GM06990 (cell line): ENCODE measurements around the gene ARHGAP15.

Source experiments
- DNase-seq: peaks from one replicate; pipeline ENCODE4 v3.0.0-alpha.2; 2011; ENCODE audit not compliant: insufficient read length; ENCODE audit errors: extremely low read depth
- H3K27me3 ChIP-seq: replicated peaks from 2 replicates; pipeline ENCODE4 v1.6.0; 2011; ENCODE audit warnings: low read length; ENCODE audit not compliant: control insufficient read depth, insufficient read depth
- H3K36me3 ChIP-seq: 2 replicates; pipeline ENCODE4 v1.5.1; 2011; ENCODE audit warnings: low read length; ENCODE audit not compliant: control insufficient read depth, insufficient read depth
- H3K4me3 ChIP-seq: replicated peaks from 2 replicates; pipeline ENCODE4 v1.5.1; 2011; ENCODE audit warnings: low read depth, mild to moderate bottlenecking, control low read depth, low read length
- TF ChIP-seq, protein P1 (sequence below): IDR thresholded peaks from 2 replicates; pipeline ENCODE4 v1.5.1; 2011; ENCODE audit warnings: low read length, control low read depth, mild to moderate bottlenecking, inconsistent platforms; ENCODE audit not compliant: insufficient read depth, poor library complexity, severe bottlenecking

Gene ARHGAP15

DNA sequence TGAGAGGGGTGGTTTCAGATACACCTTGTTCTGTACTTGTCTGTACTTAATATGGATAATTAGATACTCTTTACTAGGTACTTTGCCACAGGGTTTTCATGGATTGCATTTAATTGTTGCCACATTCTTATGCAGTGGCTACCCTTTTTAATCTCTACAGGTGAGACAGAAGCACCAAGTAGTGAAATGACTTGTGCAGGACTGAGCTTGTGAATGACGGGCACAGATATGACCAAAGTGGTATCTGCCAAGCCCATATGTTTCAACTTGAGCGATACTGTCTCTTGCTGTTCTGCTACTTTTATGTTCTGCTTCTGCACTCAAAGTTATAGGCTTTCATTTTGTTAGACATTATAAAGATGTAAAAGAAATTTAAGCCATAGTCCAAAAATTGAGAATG lies 288.2 kb downstream of the ARHGAP15 start:
- H3K27me3 ChIP-seq = no peaks in the 10 kb centered on the region
- TF ChIP-seq, protein P1, sequence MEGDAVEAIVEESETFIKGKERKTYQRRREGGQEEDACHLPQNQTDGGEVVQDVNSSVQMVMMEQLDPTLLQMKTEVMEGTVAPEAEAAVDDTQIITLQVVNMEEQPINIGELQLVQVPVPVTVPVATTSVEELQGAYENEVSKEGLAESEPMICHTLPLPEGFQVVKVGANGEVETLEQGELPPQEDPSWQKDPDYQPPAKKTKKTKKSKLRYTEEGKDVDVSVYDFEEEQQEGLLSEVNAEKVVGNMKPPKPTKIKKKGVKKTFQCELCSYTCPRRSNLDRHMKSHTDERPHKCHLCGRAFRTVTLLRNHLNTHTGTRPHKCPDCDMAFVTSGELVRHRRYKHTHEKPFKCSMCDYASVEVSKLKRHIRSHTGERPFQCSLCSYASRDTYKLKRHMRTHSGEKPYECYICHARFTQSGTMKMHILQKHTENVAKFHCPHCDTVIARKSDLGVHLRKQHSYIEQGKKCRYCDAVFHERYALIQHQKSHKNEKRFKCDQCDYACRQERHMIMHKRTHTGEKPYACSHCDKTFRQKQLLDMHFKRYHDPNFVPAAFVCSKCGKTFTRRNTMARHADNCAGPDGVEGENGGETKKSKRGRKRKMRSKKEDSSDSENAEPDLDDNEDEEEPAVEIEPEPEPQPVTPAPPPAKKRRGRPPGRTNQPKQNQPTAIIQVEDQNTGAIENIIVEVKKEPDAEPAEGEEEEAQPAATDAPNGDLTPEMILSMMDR = no peak
- H3K4me3 ChIP-seq = no peak overlapping the region
- H3K36me3 ChIP-seq = no peaks in the 10 kb centered on the region
- no peak for DNase-seq

- Histone ChIP-seq H3K4me3 (no peak overlapping the region), H3K27me3 (no peaks in the 10 kb centered on the region), H3K36me3 (no peaks in the 10 kb centered on the region)
- no peak for DNase-seq
- TF ChIP-seq, protein P1 = no peak
Measured at GRCh38 chr2:143420313-143420712, 291.1 kb downstream of the ARHGAP15 start.

- DNase-seq = no peak
- Histone ChIP-seq H3K27me3 (no peaks in the 10 kb centered on the region), H3K36me3 (no peaks in the 10 kb centered on the region), H3K4me3 (no peak overlapping the region)
- TF ChIP-seq, protein P1 = no peak
Measured at GRCh38 chr2:143422681-143423080, 293.5 kb downstream of the ARHGAP15 start.

GRCh38 chr2:143425896-143426295 lies 296.7 kb downstream of the ARHGAP15 start:
- TF ChIP-seq, protein P1 = no peak
- no peak for DNase-seq
- H3K4me3 ChIP-seq = no peak overlapping the region
- H3K36me3 ChIP-seq = no peaks in the 10 kb centered on the region
- no peaks in the 10 kb centered on the region for H3K27me3 ChIP-seq

DNA sequence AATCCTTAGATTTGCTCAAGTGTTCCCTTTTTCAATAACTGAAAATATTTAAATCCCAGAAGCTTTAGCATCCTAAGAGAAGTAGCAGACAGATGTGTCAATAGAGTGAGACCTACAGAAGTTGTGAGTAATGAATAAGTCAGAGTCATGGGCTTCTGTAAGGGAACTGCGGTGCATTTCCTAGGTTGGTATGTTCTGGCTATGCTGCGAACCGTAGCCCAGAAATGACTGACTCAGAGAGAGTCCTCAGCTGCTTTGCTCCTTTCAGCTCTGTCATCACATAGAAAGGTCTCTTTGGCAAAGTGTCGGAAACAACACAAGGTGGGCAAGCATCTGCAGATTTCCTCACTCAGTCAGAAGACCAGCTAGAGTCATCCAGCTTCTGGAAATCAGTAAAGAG lies 297.1 kb downstream of the ARHGAP15 start:
- no peaks in the 10 kb centered on the region for H3K27me3 ChIP-seq
- DNase-seq = no peak
- no peaks in the 10 kb centered on the region for H3K36me3 ChIP-seq
- H3K4me3 ChIP-seq = no peak overlapping the region
- TF ChIP-seq, protein P1 = no peak

GRCh38 chr2:143428700-143429099 lies 299.5 kb downstream of the ARHGAP15 start:
- Histone ChIP-seq H3K36me3 (no peaks in the 10 kb centered on the region), H3K27me3 (no peaks in the 10 kb centered on the region), H3K4me3 (no peak overlapping the region)
- TF ChIP-seq, protein P1 = no peak
- no peak for DNase-seq
